WTC11 (cell line): ENCODE data around the gene MYO15A. TPM values are rescaled to one million over a fixed set of nuclear protein-coding genes. Genes with fewer than 3 reads are reported as not detected.

ENCODE experiments used
- ATAC-seq: fragments of 200-7000 bp; cut with Tn5 transposase; 2 replicates; pipeline ENCODE4 v1.10.0; 2021; ENCODE audit warnings: mild to moderate bottlenecking, moderate library complexity
- CTCF ChIA-PET: fragments of 300-600 bp; sonication (Branson Sonifier 250); formaldehyde crosslinking; loops from one replicate; lab custom pipeline; 2021; ENCODE audit warnings: antibody characterized with exemption; lab: Charles Lee
- POLR2A ChIA-PET: fragments of 350-600 bp; sonication (Branson Sonifier 250); formaldehyde crosslinking; loops from one replicate; lab custom pipeline; 2021; ENCODE audit warnings: antibody characterized with exemption; lab: Charles Lee
- DNase-seq: peaks from one replicate; pipeline ENCODE4 v3.0.0; 2021; ENCODE audit warnings: low spot score
- H3K27ac Mint-ChIP-seq: 2 replicates; pipeline ENCODE4 v1.8.0; 2021; ENCODE audit warnings: mixed read lengths
- H3K27me3 Mint-ChIP-seq: 2 replicates; pipeline ENCODE4 v1.8.0; 2021; ENCODE audit warnings: low read depth, mild to moderate bottlenecking, moderate library complexity, mixed read lengths
- H3K36me3 Mint-ChIP-seq: 2 replicates; pipeline ENCODE4 v1.8.0; 2021; ENCODE audit warnings: mixed read lengths
- H3K4me1 Mint-ChIP-seq: 2 replicates; pipeline ENCODE4 v1.8.0; 2022; ENCODE audit warnings: mixed read lengths
- H3K4me3 Mint-ChIP-seq: 2 replicates; pipeline ENCODE4 v1.8.0; 2021; ENCODE audit warnings: mild to moderate bottlenecking, moderate library complexity, mixed read lengths
- H3K9me3 Mint-ChIP-seq: 2 replicates; pipeline ENCODE4 v1.8.0; 2021; ENCODE audit warnings: mixed read lengths
- ATF2 ChIP-seq: sonication (generic); formaldehyde crosslinking; IDR thresholded peaks from 2 replicates; pipeline ENCODE4 v1.8.1; 2022; ENCODE audit warnings: low read depth, missing genetic modification reagents, borderline replicate concordance
- ERG ChIP-seq: fragments of 250-450 bp; sonication (Bioruptor Pico); IDR thresholded peaks from 2 replicates; pipeline ENCODE4 v1.8.0; 2021; ENCODE audit warnings: mild to moderate bottlenecking
- FOXK1 ChIP-seq: sonication (generic); formaldehyde crosslinking; IDR thresholded peaks from 2 replicates; pipeline ENCODE4 v1.8.0; 2022; ENCODE audit warnings: mild to moderate bottlenecking, moderate library complexity, missing genetic modification reagents
- FOXP4 ChIP-seq: sonication (generic); formaldehyde crosslinking; IDR thresholded peaks from 2 replicates; pipeline ENCODE4 v1.8.0; 2022; ENCODE audit warnings: mild to moderate bottlenecking, missing genetic modification reagents
- KAT7 ChIP-seq: sonication (generic); formaldehyde crosslinking; IDR thresholded peaks from 2 replicates; pipeline ENCODE4 v1.8.1; 2023; ENCODE audit warnings: missing genetic modification reagents, mild to moderate bottlenecking, borderline replicate concordance
- NR1H2 ChIP-seq: sonication (generic); formaldehyde crosslinking; IDR thresholded peaks from 2 replicates; pipeline ENCODE4 v1.9.0; 2021; ENCODE audit warnings: mild to moderate bottlenecking, moderate library complexity, missing genetic modification reagents
- PRDM15 ChIP-seq: sonication (generic); formaldehyde crosslinking; IDR thresholded peaks from 2 replicates; pipeline ENCODE4 v1.8.0; 2022; ENCODE audit warnings: missing genetic modification reagents
- SMAD4 ChIP-seq: sonication (generic); formaldehyde crosslinking; IDR thresholded peaks from 2 replicates; pipeline ENCODE4 v1.8.0; 2022; ENCODE audit warnings: mild to moderate bottlenecking, missing genetic modification reagents
- TCF7 ChIP-seq: sonication (generic); formaldehyde crosslinking; IDR thresholded peaks from 2 replicates; pipeline ENCODE4 v1.8.0; 2022; ENCODE audit warnings: mild to moderate bottlenecking, low read depth, missing genetic modification reagents, moderate library complexity
- TEAD4 ChIP-seq: sonication (generic); formaldehyde crosslinking; IDR thresholded peaks from 2 replicates; pipeline ENCODE4 v1.8.0; 2022; ENCODE audit warnings: mild to moderate bottlenecking, missing genetic modification reagents
- TP53 ChIP-seq: sonication (generic); formaldehyde crosslinking; IDR thresholded peaks from 2 replicates; pipeline ENCODE4 v1.8.1; 2023; ENCODE audit warnings: mild to moderate bottlenecking, missing genetic modification reagents
- USF1 ChIP-seq: sonication (generic); formaldehyde crosslinking; IDR thresholded peaks from 2 replicates; pipeline ENCODE4 v1.8.0; 2022; ENCODE audit warnings: mild to moderate bottlenecking, missing genetic modification reagents
- USF2 ChIP-seq: sonication (generic); formaldehyde crosslinking; IDR thresholded peaks from 2 replicates; pipeline ENCODE4 v1.8.1; 2023; ENCODE audit warnings: mild to moderate bottlenecking, missing genetic modification reagents, moderate library complexity
- ZNF263 ChIP-seq: sonication (generic); formaldehyde crosslinking; IDR thresholded peaks from 2 replicates; pipeline ENCODE4 v1.8.1; 2022; ENCODE audit warnings: low read depth, mild to moderate bottlenecking, moderate library complexity, missing genetic modification reagents
- ZNF423 ChIP-seq: fragments of 250-450 bp; sonication (Bioruptor Pico); IDR thresholded peaks from 2 replicates; pipeline ENCODE4 v2.1.2; 2022; ENCODE audit warnings: mild to moderate bottlenecking, moderate library complexity
- ZNF425 ChIP-seq: fragments of 250-450 bp; sonication (Bioruptor Pico); conservative IDR thresholded peaks from 2 replicates; pipeline ENCODE4 v1.9.0; 2021; ENCODE audit warnings: mild to moderate bottlenecking
- total RNA-seq: library from RNA; stranded (reverse); gene quantifications from 3 replicates; pipeline ENCODE4 v1.2.3, GENCODE V29; 2021

The MYO15A gene
- total RNA-seq, 1 experiment from 2014 or later, result 2.6 TPM

GRCh38 chr17:18201108-18201507, 92.6 kb downstream of the MYO15A start:
- Mint-ChIP-seq H3K9me3 (no peaks in the 10 kb centered on the region), H3K36me3 (peaks cover 38% of the 10 kb centered on the region), H3K4me3 (no peak overlapping the region), H3K4me1 (peaks cover 7% of the 10 kb centered on the region; the same call in 1 of the 2 replicates), H3K27me3 (no peaks in the 10 kb centered on the region), H3K27ac (peak overlapping the region; percentile 54; the same call in 1 of the 2 replicates)
- TF ChIP-seq SMAD4 (no peak), NR1H2 (CRISPR knock-in tag) (no peak), FOXK1 (CRISPR knock-in tag) (no peak)
- ChIA-PET CTCF (interaction anchor here (0.6 to 2.5 kb wide), 5 partner anchors 9 to 60 kb away, joined by 4 to 16 read pairs (median 10); partner anchors contain the start of gene ALKBH5), POLR2A (no interaction called here)
- DNase-seq (no peak), ATAC-seq (no peak)

- Mint-ChIP-seq H3K9me3 (no peaks in the 10 kb centered on the region), H3K27me3 (no peaks in the 10 kb centered on the region), H3K4me1 (peaks cover 7% of the 10 kb centered on the region; the same call in 1 of the 2 replicates), H3K27ac (peak overlapping the region; percentile 80; the same call in 1 of the 2 replicates), H3K36me3 (peaks cover 32% of the 10 kb centered on the region), H3K4me3 (no peak overlapping the region)
- POLR2A ChIA-PET, result no interaction called here
- TF ChIP-seq ZNF425 (CRISPR knock-in tag), result no peak
- TF ChIP-seq USF1 (CRISPR knock-in tag), result peak; percentile 42; the same call in 1 of the 2 replicates
- TF ChIP-seq ZNF423 (CRISPR knock-in tag), result peak; percentile 45; the same call in 1 of the 2 replicates
- no peak for DNase-seq
- CTCF ChIA-PET, result interaction anchor here (1.4 to 2.5 kb wide), 3 partner anchors 14 to 63 kb away, joined by 6 to 16 read pairs (median 10); partner anchors contain the start of gene ALKBH5
- ATAC-seq, result peak; percentile 24; the same call in 1 of the 2 replicates
These were observed 94.8 kb downstream of the MYO15A start for GRCh38 chr17:18203308-18203707.

- H3K9me3 Mint-ChIP-seq, result no peaks in the 10 kb centered on the region
- no peak overlapping the region for H3K27ac Mint-ChIP-seq
- ChIA-PET POLR2A (no interaction called here), CTCF (no interaction called here)
- H3K36me3 Mint-ChIP-seq, result peaks cover 47% of the 10 kb centered on the region
- no peak overlapping the region for H3K4me3 Mint-ChIP-seq
- DNase-seq, result no peak
- ATAC-seq, result no peak
- no peaks in the 10 kb centered on the region for H3K27me3 Mint-ChIP-seq
- peaks cover 4% of the 10 kb centered on the region; the same call in 1 of the 2 replicates for H3K4me1 Mint-ChIP-seq
- TF ChIP-seq ERG, result no peak
- TF ChIP-seq TEAD4 (CRISPR knock-in tag), result no peak
- TF ChIP-seq TCF7 (CRISPR knock-in tag), result no peak
- no peak for TF ChIP-seq KAT7 (CRISPR knock-in tag)
- TF ChIP-seq USF2, result no peak
- no peak for TF ChIP-seq PRDM15 (CRISPR knock-in tag)
- no peak for TF ChIP-seq ZNF425 (CRISPR knock-in tag)
- TF ChIP-seq FOXP4, result no peak
- no peak for TF ChIP-seq ZNF263 (CRISPR knock-in tag)
- no peak for TF ChIP-seq TP53
- no peak for TF ChIP-seq ATF2 (CRISPR knock-in tag)
These were observed 97.3 kb downstream of the MYO15A start for GRCh38 chr17:18205861-18206260.
